HUDEP-2 (cell line): ENCODE data around the gene OR2AE1.
"Not testable (repeated sequence)": the region's sequence is repeated elsewhere in the genome, so short reads cannot be mapped to it uniquely, and the experiment has no call there.

Experiments
- DNase-seq, 76 experiments: peaks; one replicate each; lab custom pipeline; 2025; ENCODE audit not compliant: unreplicated experiment in 76 of 76; lab: John Stamatoyannopoulos, UW

Gene OR2AE1, protein sequence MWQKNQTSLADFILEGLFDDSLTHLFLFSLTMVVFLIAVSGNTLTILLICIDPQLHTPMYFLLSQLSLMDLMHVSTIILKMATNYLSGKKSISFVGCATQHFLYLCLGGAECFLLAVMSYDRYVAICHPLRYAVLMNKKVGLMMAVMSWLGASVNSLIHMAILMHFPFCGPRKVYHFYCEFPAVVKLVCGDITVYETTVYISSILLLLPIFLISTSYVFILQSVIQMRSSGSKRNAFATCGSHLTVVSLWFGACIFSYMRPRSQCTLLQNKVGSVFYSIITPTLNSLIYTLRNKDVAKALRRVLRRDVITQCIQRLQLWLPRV

DNA sequence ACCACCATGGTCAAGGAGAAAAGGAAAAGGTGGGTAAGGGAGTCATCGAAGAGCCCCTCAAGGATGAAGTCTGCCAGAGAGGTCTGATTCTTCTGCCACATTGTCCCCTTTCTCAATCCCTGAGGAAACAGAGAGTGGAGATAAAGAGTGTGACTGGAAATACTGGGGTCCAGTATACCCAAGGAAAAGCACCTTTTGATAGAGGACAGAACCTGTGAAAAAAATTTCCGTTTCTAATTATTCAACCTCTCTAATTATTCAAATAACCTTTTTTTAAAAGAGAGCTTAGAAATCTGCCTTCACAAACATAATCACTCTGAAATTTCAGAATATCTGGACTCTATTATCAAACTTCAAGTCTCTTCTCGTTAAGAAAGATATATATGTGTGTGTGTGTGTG, at the start of gene OR2AE1:
TSS of gene OR2AE1 (minus strand) at position 101 of the 400 bp plus-strand sequence. CDS start at position 101, 0 bp downstream.
- no peak for DNase-seq

DNA sequence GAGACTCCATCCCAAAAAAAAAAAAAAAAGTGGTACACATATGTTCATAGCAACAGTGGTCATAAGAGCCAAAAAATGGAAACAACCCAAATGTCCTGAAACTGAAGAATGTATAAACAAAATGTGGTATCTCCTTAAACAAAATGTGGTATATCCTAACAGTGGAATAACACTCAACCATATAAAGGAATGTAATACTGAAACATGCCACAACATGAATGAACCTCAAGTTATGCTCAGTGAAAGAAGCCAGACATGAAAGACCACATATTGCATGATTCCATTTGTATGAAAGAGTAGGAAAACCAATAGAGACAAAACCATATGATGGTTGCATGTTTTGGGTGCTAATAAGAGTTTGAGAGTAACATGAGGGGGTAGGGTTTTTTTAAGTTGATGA, 49.5 kb upstream of the OR2AE1 start:
- DNase-seq, result no peak

DNA sequence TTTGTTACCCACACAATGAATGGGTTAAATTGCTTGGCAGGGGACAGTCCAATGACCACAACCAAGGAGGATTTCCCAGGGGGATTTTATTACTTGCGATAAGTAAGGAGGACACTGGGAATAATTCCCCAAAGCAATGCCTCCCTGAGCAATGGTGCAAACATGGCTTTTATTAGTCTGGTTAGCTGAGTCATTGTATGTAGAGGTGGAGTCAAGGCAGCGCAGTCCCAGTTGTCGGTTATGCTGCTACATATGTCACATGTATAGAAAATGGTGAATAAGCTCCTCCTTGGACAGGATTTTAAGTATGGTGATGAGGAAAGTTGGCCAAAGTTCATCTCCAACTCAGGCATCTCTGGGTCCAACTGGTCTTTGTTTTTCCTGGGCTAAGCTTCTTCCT, 46.4 kb upstream of the OR2AE1 start:
- DNase-seq, result no peak

DNA sequence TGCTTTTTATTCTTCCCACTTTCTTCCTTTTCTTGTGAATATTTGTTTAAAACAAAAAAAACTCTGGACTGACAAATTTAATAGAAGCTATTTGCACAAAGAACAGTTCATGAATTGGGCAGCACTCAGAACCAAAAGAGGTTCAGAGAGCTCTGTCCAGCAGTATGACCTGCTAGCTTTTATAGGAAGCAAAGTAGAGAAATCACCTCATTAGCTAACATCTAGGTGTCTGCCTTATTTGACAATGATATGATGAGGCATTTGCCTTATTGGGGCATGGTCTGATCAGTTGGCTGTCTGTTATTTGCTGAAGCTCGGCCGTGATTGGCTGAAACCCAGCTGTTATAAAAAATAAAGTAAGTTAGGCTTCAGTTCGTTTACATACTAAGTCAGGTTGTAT, 43.3 kb upstream of the OR2AE1 start:
- DNase-seq, result no peak

DNA sequence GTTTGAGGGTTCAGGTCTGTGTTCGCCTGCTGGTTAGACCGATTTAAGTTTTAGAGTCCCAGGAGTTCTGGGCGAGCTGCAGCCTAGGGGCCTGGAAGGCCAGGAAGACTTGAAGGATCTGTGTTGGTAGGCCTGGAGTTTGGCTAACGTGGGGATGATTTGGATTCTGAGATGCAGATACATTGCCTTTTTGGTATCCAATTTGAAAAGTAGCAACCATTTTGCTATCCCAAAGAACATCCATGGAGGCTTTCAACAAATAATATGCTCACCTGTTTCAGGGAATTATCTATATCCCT, 42.9 kb upstream of the OR2AE1 start:
- DNase-seq, result no peak

DNA sequence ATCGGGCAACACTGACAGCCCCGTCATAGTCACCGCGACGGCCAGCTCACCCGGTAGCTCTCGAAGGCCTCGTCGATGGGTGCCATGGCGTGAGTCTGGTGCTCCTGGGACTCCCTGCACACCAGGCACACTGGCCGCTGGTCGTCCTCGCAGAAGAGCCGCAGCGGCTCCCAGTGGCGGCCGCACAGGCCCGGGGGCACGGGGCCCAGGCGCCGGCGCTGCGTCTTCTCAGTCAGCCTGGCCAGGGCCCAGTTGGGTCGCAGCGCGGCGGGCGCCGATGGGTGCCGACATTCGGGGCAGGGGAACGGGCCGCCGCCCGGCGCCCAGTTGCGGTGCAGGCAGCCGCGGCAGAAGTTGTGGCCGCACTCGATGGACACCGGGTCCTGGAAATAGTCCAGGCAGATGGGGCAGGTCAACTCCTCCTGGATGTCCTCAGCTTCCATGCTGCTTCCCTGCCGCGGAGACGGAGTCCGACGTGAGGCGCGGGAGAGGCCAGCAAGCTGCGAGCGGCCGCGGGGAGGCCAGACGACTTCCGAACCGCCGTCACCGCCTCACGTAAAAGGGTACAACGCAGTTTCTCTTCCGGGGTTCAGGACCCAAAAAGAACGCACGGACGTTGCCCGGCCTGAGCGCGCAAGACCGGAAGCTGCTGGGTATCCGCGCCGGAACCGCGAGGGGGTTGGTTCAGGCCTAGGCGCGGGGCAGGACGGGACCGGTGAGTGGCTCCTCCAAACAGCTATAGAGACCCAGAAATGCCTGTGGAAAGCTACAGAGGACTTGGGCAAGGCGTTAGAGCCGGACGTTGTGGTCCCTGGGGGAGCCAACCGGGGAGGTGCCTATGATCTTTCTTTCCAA, 42.4 kb upstream of the OR2AE1 start, which contains the start of gene TRIM4:
TSS of gene TRIM4 (minus strand) at position 572 of the 855 bp plus-strand sequence. CDS start at position 443, 129 bp downstream.
- peak in 75 of 76 experiments; percentile 22 to 91 (median 83) for DNase-seq

DNA sequence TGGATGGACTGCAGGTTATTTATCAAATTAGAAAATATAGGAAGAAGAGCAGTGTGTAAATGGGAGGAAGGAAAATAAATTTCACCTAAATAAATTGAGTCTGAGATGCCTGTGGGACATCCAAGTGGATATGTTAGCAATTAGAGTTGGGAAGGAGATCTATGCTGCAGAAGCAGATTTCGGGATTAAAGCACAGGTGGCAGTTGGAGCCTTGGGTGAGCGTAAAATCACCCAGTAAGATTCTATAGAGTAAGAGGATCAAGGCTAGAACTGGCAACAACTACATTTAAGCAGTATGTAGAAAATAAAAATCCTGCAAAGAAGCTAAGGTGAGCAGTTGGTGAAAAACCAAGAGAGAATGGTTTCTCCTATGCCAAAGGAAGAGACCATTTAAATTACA, 34.1 kb upstream of the OR2AE1 start:
- DNase-seq, result no peak

DNA sequence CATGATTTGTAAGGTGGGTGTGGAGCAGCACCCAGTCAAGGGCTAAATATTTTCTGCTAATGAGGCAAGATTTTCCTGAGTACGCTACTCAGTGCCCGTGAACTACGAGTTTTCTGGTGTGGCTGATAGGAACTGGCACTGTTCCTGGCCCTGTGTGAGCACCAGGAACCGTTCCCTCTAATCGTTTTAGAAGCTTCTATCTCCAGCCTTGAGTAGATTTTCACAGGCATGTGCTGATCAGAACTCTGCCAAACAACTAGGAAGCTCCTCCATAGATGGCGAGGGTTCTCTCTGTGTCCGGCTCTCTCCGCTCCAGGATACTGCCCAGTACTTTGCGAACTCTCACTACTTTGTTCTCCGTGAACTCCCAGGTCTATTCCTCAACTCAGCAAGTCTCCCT, 24.7 kb upstream of the OR2AE1 start:
- no peak for DNase-seq

DNA sequence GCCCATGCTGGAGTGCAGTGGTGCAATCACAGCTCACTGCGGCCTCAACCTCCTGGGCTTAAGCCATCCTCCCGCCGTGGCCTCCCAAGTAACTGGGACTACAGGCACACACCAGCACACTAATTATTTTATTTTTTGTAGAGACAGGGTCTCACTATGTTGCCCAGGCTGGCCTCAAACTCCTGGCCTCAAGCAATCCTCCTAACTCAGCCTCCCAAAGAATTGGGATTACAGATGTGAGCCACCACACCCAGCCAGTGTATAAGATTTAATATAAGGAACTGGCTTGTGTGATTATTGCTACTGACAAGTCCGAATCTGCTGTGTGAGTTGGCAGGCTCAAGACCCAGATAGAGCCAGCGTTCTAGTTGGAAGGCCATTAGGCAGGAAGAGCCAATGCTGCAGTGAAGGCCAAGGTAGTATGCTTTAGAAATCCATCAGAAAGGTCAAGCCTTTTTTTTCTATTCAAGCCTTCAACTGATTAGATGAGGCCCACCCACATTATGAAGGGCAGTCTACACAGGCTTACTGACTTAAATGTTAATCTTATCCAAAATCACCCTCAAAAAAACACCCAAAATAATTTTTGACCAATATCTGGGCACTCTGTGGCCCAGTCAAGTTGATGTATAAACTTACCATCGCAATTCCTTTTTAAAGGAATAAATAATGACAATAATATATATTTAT, 23.1 kb upstream of the OR2AE1 start:
- DNase-seq, result no peak

DNA sequence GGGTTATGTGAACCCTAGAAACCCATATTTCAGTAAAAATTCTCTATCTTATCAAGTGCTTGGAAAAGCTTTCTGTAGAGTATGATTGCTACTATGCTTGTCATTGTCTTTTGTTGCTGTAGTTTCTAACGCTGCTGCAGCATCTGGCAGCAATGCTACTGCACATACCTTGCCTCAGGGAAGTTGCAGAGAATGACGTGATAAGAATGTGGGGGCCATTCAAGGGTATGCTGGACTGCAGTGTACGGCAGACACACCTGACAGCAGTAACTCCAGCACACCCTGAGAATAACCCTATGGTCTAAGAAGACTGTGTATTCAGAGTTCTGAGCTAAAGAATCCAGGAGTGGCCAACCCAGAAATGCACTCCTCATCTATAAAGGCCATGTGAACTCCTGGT, 22.0 kb upstream of the OR2AE1 start:
- no peak for DNase-seq

DNA sequence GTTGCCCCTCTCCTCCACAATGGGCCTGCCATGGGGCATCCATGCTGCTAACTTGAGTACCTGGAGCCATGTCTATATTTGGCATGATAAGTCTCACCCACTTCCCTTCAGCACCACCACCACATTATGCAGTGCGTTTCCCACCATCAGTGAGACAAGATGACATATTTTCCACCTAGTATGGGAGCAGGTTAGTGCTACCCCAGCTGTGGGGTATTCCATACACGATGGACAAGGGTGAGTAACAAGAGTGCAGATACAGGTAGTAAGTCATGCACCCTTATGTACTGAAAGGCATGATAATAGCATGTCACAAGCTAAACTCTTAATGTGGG, 21.2 kb upstream of the OR2AE1 start:
- no peak for DNase-seq

DNA sequence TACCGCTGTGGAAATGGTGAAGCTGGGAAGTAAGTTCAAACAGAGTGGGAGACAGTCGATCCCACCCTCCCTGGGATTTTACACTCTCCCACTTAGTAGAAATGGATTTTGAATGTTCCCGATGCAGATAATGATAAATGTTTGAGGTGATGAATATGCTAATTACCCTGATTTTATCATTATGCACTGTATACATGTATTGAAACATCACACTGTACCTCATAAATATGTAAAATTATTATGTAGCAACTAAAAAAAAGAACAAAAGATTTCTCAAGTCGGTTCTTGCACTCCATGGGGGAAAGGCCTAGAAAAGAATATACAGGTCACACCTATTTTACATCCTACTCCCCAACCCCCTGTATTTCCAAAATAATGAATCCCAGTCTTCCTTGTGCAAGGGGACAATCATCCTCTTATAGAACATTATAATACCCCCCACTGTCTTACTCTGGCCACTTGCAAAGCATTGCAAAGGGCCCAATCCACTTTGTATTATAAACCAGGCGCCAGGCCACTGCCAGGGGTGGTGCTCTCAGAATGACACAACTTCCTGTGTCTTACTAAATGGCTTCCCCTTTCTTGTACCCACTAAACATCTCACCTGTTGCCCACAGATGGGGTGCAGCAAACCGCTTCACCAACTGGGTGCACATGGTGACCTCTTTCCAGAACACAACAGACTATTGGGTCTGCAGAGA, 20.6 kb upstream of the OR2AE1 start:
- DNase-seq, result no peak

DNA sequence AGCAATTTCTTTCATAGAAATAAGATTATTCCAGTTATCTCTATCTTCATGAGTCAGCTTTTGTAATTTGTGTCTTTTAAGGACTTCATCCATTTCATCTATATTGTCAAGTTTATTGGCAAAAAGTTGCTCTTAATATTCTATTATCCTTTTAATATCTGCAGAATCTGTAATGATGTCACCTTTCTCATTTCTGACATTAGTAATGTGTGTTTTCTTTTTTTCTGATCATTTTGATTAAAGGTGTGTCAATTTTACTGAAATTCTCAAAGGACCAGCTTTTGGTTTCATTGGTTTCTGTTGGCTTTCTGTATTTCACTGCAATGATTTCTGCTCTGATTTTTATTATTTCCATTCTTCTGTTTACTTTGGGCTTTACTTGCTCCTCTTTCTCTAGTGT, 17.9 kb upstream of the OR2AE1 start:
- no peak for DNase-seq

DNA sequence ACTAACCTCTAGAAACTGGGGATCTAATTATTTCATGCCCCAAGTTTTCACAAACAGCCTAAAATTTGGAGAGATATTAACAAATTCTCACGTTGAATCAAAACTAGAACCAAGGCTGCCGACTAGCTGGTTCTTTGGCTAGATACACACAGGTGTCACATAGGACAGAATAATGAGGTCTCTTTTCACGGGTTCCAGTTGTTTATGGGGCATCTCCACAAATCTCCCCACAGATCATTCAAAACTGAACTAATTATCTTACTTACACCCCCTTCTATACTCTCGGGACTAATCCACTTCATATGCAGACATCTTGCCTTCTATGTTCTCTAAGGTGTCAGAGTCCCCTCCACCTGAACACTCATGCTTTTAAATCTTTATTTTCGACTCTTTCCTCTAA, 16.4 kb upstream of the OR2AE1 start:
- DNase-seq, result no peak

DNA sequence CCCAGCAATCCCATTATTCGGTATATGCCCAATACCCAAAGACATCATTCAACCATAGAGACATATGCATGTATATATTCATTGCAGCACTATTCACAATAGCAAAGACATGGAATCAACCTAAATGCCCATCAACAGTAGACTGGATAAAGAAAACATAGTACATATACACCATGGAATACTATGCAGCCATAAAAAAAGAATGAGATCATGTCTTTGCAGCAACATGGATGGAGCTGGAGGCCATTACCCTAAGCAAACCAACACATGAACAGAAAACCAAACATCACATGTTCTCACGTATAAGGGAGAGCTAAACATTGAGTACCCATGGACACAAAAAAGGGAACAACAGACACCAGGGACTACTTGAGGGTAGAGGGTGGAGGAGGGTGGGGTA, 13.5 kb upstream of the OR2AE1 start:
- DNase-seq, result not testable (repeated sequence)

DNA sequence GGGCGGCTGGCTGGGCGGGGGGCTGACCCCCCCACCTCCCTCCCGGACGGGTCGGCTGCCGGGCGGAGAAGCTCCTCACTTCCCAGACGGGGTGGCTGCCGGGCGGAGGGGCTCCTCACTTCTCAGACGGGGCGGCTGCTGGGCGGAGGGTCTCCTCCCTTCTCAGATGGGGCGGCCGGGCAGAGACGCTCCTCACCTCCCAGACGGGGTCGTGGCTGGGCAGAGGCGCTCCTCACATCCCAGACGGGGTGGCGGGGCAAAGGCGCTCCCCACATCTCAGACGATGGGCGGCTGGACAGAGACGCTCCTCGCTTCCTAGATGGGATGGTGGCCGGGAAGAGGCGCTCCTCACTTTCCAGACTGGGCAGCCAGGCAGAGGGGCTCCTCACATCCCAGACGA, 11.5 kb upstream of the OR2AE1 start:
- DNase-seq, result not testable (repeated sequence)

DNA sequence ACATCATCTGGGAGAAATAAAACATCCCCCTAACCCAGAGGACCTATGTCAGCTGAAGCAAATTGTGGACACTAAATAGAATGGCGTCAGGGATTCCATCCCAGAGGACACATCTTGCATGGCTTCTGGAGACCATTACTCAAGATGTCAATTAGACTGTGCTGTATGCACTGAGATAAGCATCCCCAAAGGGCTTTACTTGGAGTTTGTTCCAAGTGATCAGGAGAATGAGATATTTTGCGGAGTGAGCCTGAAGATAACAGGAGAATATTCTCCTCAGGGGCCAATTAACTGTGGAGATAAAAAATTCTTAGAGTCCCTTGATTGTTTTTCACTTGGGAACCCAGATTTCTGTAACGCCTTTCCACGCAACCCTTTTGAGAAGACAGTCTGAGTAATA, 4.5 kb upstream of the OR2AE1 start:
- no peak for DNase-seq

DNA sequence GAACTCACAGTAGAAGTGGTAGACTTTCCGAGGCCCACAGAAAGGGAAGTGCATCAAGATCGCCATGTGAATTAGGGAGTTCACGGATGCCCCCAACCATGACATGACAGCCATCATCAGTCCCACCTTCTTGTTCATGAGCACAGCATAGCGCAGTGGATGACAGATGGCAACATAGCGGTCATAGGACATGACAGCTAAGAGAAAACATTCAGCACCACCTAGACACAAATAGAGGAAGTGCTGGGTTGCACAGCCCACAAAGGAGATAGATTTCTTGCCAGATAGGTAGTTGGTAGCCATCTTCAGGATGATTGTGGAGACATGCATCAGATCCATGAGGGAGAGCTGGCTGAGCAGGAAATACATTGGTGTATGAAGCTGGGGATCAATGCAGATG, 342 bp downstream of the OR2AE1 start:
- DNase-seq, result no peak

DNA sequence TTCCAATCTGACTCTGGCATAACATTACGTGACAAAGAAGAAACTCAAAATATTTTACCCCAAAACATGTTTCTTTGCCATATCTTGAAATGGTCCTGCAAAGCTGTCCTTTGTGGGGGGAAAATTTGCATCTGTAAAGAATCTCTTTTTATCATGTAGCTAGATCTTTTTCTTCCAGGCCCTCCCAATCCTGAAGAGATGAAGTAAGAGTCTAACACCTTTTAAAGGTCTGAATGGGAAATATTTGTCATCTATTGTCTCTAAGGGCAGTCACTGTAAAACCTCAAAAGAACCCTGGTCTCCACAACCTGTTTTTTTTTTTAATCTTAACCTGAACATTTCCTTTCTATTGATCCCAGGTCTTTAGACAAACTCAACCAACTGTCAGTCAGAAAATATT, 8.6 kb downstream of the OR2AE1 start:
- DNase-seq, result no peak

DNA sequence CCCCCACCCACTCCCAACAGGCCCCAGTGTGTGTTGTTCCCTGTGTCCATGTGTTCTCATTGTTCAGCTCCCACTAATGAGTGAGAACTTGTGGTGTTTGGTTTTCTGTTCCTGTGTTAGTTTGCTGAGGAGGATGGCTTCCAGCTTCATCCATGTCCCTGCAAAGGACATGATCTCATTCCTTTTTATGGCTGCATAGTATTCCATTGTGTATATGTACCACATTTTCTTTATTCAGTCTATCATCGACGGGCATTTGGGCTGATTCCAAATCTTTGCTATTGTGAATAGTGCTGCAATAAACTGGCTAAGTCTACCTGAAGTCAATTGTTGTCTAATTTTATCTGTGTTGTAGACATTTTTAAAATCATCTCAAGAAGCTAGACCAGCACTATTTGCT, 9.4 kb downstream of the OR2AE1 start:
- DNase-seq, result not testable (repeated sequence)

DNA sequence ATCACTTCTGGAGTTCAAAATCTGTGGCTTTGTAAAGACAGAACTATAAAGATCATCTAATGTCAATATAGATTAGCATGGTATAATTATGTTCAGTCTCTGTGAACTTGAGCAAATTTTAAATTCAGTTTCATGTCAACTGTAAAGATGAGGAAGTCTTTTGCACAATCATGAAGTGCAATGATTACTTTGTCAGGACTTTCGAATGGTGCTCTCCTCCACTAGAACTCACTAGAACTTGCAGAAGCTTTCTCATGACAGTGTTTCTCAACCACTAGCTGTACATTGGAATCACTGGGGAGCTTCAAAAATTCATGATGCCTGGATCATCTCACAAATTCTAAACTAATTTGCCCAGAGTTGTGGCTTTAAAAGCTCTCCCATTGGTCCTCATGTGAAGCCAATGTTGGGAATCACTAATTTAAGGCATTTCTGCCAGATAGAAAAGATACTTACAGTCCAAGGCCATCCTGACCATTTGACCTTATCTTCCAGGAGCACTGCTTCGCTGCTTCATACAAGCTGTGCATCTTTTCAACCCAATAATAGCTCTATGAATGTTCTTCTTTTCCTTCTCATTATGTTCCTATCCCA, 12.9 kb downstream of the OR2AE1 start:
- no peak for DNase-seq
